Activated T-helper 1 cell treated with anti-CD3 and anti-CD28 coated beads, Interleukin-12 subunit alpha, Interleukin-12 subunit beta, Interleukin-2, Interleukin-4 antibody, amounts not matched to agents 30 ng/mL and 10 ng/mL and 1 ng/mL, durations not matched to agents 14 hours and 24 hours and 36 hours (primary cell): ENCODE data around the gene WWTR1. TPM values are rescaled to one million over a fixed set of nuclear protein-coding genes. Genes with fewer than 3 reads are reported as not detected.

Experiments
- DNase-seq: peaks from one replicate; pipeline ENCODE4 v3.0.0; 2021; ENCODE audit warnings: low spot score
- H3K27ac Mint-ChIP-seq: one replicate; pipeline ENCODE4 v1.8.0; 2021; ENCODE audit warnings: mild to moderate bottlenecking, mixed read lengths
- H3K27me3 Mint-ChIP-seq: one replicate; pipeline ENCODE4 v1.8.0; 2022; ENCODE audit warnings: mild to moderate bottlenecking, moderate library complexity, mixed read lengths; ENCODE audit not compliant: insufficient read depth
- H3K36me3 Mint-ChIP-seq: one replicate; pipeline ENCODE4 v1.8.0; 2021; ENCODE audit warnings: low read depth, mixed read lengths
- H3K4me1 Mint-ChIP-seq: one replicate; pipeline ENCODE4 v1.8.0; 2021; ENCODE audit warnings: low read depth, mixed read lengths
- H3K4me3 Mint-ChIP-seq: one replicate; pipeline ENCODE4 v1.8.0; 2021; ENCODE audit warnings: mild to moderate bottlenecking, moderate library complexity, mixed read lengths
- H3K9me3 Mint-ChIP-seq: one replicate; pipeline ENCODE4 v1.8.0; 2021; ENCODE audit warnings: mixed read lengths
- intact Hi-C: fragments of 100-400 bp; cut with micrococcal nuclease; formaldehyde crosslinking; loops from one replicate; pipeline ENCODE4 v1.15.1; 2024
- total RNA-seq: library from RNA; stranded (reverse); gene quantifications from 2 replicates; pipeline ENCODE4 v1.2.3, GENCODE V29; 2022

Gene WWTR1
- total RNA-seq, 1 donor from 2014 or later: 0.57 TPM

- Mint-ChIP-seq H3K9me3 (no peaks in the 10 kb centered on the region), H3K4me3 (no peak overlapping the region), H3K27ac (no peak overlapping the region), H3K36me3 (no peaks in the 10 kb centered on the region), H3K4me1 (peaks cover 10% of the 10 kb centered on the region), H3K27me3 (peaks cover 27% of the 10 kb centered on the region)
- no peak for DNase-seq
- intact Hi-C loops: no loop called here
These were observed 146.7 kb downstream of the WWTR1 start for GRCh38 chr3:149511040-149511626.

GRCh38 chr3:149510480-149510879 is 147.3 kb downstream of the WWTR1 start:
- intact Hi-C loops: no loop called here
- peaks cover 10% of the 10 kb centered on the region for H3K4me1 Mint-ChIP-seq
- DNase-seq: no peak
- H3K27ac Mint-ChIP-seq: no peak overlapping the region
- H3K9me3 Mint-ChIP-seq: no peaks in the 10 kb centered on the region
- no peak overlapping the region for H3K4me3 Mint-ChIP-seq
- peaks cover 27% of the 10 kb centered on the region for H3K27me3 Mint-ChIP-seq
- no peaks in the 10 kb centered on the region for H3K36me3 Mint-ChIP-seq

GRCh38 chr3:149509526-149509925 is 148.3 kb downstream of the WWTR1 start:
- no peak for DNase-seq
- H3K36me3 Mint-ChIP-seq: no peaks in the 10 kb centered on the region
- H3K27me3 Mint-ChIP-seq: peaks cover 27% of the 10 kb centered on the region
- H3K27ac Mint-ChIP-seq: no peak overlapping the region
- intact Hi-C loops: no loop called here
- H3K9me3 Mint-ChIP-seq: no peaks in the 10 kb centered on the region
- peaks cover 10% of the 10 kb centered on the region for H3K4me1 Mint-ChIP-seq
- no peak overlapping the region for H3K4me3 Mint-ChIP-seq

- H3K36me3 Mint-ChIP-seq: no peaks in the 10 kb centered on the region
- intact Hi-C loops: no loop called here
- peaks cover 10% of the 10 kb centered on the region for H3K4me1 Mint-ChIP-seq
- no peak overlapping the region for H3K27ac Mint-ChIP-seq
- H3K9me3 Mint-ChIP-seq: no peaks in the 10 kb centered on the region
- H3K27me3 Mint-ChIP-seq: peaks cover 28% of the 10 kb centered on the region
- no peak overlapping the region for H3K4me3 Mint-ChIP-seq
- DNase-seq: no peak
These were observed 150.1 kb downstream of the WWTR1 start for GRCh38 chr3:149507491-149508324.

- Mint-ChIP-seq H3K4me1 (peaks cover 10% of the 10 kb centered on the region), H3K36me3 (no peaks in the 10 kb centered on the region), H3K27ac (no peak overlapping the region), H3K4me3 (no peak overlapping the region), H3K27me3 (peaks cover 24% of the 10 kb centered on the region), H3K9me3 (no peaks in the 10 kb centered on the region)
- intact Hi-C loops: no loop called here
- DNase-seq: no peak
These were observed 150.9 kb downstream of the WWTR1 start for GRCh38 chr3:149506965-149507364.

GRCh38 chr3:149506540-149506939 is 151.3 kb downstream of the WWTR1 start:
- DNase-seq: no peak
- H3K27me3 Mint-ChIP-seq: peaks cover 24% of the 10 kb centered on the region
- H3K4me1 Mint-ChIP-seq: peaks cover 10% of the 10 kb centered on the region
- no peak overlapping the region for H3K4me3 Mint-ChIP-seq
- H3K36me3 Mint-ChIP-seq: no peaks in the 10 kb centered on the region
- H3K27ac Mint-ChIP-seq: no peak overlapping the region
- intact Hi-C loops: no loop called here
- H3K9me3 Mint-ChIP-seq: no peaks in the 10 kb centered on the region

- Mint-ChIP-seq H3K36me3 (no peaks in the 10 kb centered on the region), H3K27me3 (peaks cover 22% of the 10 kb centered on the region), H3K4me1 (no peaks in the 10 kb centered on the region), H3K9me3 (no peaks in the 10 kb centered on the region), H3K27ac (no peak overlapping the region), H3K4me3 (no peak overlapping the region)
- intact Hi-C loops: no loop called here
- no peak for DNase-seq
These were observed 155.4 kb downstream of the WWTR1 start for GRCh38 chr3:149502438-149502837.

- Mint-ChIP-seq H3K4me3 (no peak overlapping the region), H3K4me1 (no peaks in the 10 kb centered on the region), H3K36me3 (no peaks in the 10 kb centered on the region), H3K27me3 (peaks cover 26% of the 10 kb centered on the region), H3K27ac (no peak overlapping the region), H3K9me3 (no peaks in the 10 kb centered on the region)
- intact Hi-C loops: no loop called here
- no peak for DNase-seq
These were observed 156.3 kb downstream of the WWTR1 start for GRCh38 chr3:149501524-149501923.

- Mint-ChIP-seq H3K9me3 (no peaks in the 10 kb centered on the region), H3K27ac (no peak overlapping the region), H3K4me1 (no peaks in the 10 kb centered on the region), H3K36me3 (no peaks in the 10 kb centered on the region), H3K27me3 (peaks cover 19% of the 10 kb centered on the region), H3K4me3 (no peak overlapping the region)
- no peak for DNase-seq
- intact Hi-C loops: no loop called here
These were observed 159.7 kb downstream of the WWTR1 start for GRCh38 chr3:149497966-149498670.

GRCh38 chr3:149496891-149497290 is 160.9 kb downstream of the WWTR1 start:
- Mint-ChIP-seq H3K36me3 (no peaks in the 10 kb centered on the region), H3K27me3 (peaks cover 16% of the 10 kb centered on the region), H3K27ac (no peak overlapping the region), H3K9me3 (no peaks in the 10 kb centered on the region), H3K4me1 (no peaks in the 10 kb centered on the region), H3K4me3 (no peak overlapping the region)
- DNase-seq: no peak
- intact Hi-C loops: no loop called here

- Mint-ChIP-seq H3K9me3 (no peaks in the 10 kb centered on the region), H3K36me3 (no peaks in the 10 kb centered on the region), H3K27me3 (peaks cover 22% of the 10 kb centered on the region), H3K4me3 (no peak overlapping the region), H3K27ac (no peak overlapping the region), H3K4me1 (no peaks in the 10 kb centered on the region)
- DNase-seq: no peak
- intact Hi-C loops: no loop called here
These were observed 162.2 kb downstream of the WWTR1 start for GRCh38 chr3:149495581-149496125.

- Mint-ChIP-seq H3K27ac (no peak overlapping the region), H3K9me3 (no peaks in the 10 kb centered on the region), H3K36me3 (no peaks in the 10 kb centered on the region), H3K4me1 (no peaks in the 10 kb centered on the region), H3K27me3 (peaks cover 22% of the 10 kb centered on the region), H3K4me3 (no peak overlapping the region)
- intact Hi-C loops: loop anchor here (1.0 to 5.0 kb wide), 3 partner anchors 222 to 313 kb away; no protein-coding TSS in a partner anchor
- no peak for DNase-seq
These were observed 162.9 kb downstream of the WWTR1 start for GRCh38 chr3:149494759-149495580.
